Loucy (cell line): Measurements from ENCODE around the gene DVL2.

Experiments
- EZH2phosphoT487 ChIP-seq: fragments of 200-600 bp; IDR thresholded peaks from 2 replicates; pipeline ENCODE4 v1.6.1; 2018; ENCODE audit warnings: antibody characterized with exemption, mild to moderate bottlenecking, moderate library complexity, borderline replicate concordance
- TF ChIP-seq, protein P1 (sequence below): fragments of 200-600 bp; sonication (generic); conservative IDR thresholded peaks from 2 replicates; pipeline ENCODE4 v1.5.1; 2014; ENCODE audit warnings: mild to moderate bottlenecking, antibody characterized with exemption, low read length

GRCh38 chr17:7243453-7243729 lies 9.1 kb upstream of the DVL2 start:
- TF ChIP-seq, protein P1, sequence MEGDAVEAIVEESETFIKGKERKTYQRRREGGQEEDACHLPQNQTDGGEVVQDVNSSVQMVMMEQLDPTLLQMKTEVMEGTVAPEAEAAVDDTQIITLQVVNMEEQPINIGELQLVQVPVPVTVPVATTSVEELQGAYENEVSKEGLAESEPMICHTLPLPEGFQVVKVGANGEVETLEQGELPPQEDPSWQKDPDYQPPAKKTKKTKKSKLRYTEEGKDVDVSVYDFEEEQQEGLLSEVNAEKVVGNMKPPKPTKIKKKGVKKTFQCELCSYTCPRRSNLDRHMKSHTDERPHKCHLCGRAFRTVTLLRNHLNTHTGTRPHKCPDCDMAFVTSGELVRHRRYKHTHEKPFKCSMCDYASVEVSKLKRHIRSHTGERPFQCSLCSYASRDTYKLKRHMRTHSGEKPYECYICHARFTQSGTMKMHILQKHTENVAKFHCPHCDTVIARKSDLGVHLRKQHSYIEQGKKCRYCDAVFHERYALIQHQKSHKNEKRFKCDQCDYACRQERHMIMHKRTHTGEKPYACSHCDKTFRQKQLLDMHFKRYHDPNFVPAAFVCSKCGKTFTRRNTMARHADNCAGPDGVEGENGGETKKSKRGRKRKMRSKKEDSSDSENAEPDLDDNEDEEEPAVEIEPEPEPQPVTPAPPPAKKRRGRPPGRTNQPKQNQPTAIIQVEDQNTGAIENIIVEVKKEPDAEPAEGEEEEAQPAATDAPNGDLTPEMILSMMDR: no peak
- TF ChIP-seq EZH2phosphoT487: no peak
